ENCODE measurements around the gene SMCO1.
"Not testable (repeated sequence)": the region's sequence is repeated elsewhere in the genome, so short reads cannot be mapped to it uniquely, and the experiment has no call there.

SMCO1 gene, protein sequence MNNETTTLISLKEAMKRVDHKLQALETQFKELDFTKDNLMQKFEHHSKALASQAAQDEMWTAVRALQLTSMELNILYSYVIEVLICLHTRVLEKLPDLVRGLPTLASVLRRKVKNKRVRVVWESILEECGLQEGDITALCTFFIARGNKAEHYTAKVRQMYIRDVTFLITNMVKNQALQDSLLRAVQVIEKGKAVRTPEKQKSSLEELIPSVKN

GRCh38 chr3:196514913-196515621, at the start of gene SMCO1:
Gene SMCO1, minus strand, starts transcription at chr3:196515346. Its CDS starts 137 bp downstream, at chr3:196515209.
- no peak for DNase-seq (ENCODE audit: low spot score)

DNA sequence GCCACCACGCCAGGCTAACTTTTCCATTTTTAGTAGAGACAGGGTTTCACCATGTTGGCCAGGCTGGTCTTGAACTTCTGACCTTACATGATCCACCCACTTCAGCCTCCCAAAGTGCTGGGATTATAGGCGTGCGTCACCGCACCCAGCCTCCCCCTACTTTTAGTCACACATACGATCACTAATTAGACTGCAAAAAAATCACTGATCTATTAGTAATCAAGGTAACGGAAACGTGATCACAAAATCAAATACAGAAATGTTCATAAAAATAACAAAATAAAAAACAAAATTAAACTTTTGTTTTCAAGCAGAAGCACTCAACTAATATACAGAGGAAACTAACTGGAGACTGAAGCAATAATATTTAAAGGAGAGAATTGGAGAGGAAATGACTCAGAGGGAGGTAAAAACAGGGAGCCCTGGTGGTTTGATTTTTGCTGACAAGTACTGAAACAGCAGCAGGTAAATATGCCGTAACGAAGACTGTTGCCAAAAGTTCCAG, 48.6 kb upstream of the SMCO1 start:
- DNase-seq (ENCODE audit: low spot score), result peak; percentile 56

DNA sequence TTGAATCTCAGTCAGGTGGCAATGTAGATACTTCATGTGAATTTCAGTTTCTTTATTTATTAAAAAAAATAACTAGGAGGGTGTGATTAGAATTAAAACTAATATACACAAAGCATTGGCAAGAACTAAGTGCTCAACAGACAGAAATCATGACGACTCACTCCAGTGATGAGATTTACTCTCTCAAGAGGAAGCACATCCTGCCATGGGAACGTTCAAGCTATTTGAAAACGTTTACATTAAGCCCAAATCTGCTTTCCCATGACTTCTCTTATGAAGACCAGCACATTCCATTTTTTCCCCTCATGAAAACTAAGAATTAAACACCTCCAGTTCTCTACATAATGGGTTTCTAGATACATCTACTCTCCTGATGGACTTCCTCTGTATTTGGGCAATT, 44.7 kb upstream of the SMCO1 start:
- peak; percentile 17 for DNase-seq (ENCODE audit: low spot score)

DNA sequence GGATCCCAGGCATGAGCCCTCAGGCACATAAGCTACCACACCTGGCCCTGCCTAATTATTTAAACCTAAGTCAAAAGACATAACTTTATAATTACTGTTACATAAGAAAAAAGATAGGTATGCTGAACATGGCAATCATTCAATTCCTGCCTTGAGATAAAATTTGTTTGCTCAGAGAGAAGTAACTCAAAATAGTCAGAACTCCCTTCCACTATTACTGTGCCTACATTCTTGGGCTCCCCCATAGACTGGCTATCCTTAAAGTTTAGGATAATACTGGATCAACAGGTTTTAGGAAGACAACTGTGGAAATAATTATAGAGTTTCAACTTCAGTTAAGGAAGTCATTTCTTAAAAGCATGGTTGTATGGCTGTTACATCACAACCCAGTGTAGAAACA, 43.3 kb upstream of the SMCO1 start:
- DNase-seq (ENCODE audit: low spot score), result no peak

DNA sequence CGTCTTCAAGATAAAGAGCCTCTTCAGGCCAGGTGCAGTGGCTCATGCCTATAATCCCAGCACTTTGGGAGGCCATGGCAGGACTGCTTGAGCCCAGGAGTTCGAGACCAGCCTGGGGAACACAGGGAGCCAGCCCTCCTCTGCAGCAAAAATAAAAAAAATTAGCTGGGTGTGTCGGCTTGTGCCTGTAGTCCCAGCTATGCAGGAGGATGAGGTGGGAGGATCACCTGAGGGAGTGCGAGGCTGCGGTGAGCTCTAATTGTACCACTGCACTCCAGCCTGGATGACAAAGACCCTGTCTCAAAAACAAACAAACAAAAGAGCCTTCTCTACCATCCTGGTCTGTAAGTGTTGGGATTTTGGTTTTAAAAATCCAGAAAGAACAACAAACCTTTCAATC, 42.1 kb upstream of the SMCO1 start:
- no peak for DNase-seq (ENCODE audit: low spot score)

DNA sequence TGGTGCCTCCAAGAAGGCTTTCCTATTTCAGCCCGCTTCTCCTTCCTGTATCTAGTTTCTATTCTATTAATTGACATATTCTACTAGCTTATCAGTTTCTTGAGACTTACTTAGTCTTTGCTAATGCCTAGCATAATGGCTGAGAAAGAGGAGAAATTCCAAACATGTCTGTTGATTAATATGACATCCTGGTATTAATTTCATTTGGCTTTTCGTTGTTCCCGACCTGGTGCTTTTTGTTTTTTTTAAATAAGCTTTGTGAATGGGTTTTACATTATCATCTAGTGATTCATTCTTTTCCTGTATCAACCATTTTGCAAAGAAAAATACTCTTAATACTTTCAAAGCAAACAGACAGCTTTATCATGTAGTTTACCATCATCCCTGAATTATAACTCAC, 40.1 kb upstream of the SMCO1 start:
- DNase-seq (ENCODE audit: low spot score), result no peak

GRCh38 chr3:196554205-196554604, 39.1 kb upstream of the SMCO1 start:
- DNase-seq (ENCODE audit: low spot score), result no peak

DNA sequence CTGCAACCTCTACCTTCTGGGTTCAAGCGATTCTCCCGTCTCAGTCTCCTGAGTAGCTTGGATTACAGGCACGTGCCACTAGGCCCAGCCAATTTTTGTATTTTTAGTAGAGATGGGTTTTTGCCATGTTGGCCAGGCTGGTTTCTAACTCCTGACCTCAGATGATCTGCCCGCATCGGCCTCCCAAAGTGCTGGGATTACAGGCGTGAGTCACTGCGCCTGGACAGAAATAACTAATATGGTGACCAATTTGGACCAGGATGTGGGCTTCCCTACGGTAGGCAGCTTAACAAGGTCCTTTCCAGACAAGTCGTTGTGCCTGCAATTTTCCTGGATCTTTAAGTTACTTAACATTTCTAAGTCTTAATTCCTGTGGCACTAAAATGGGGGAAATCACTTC, 38.4 kb upstream of the SMCO1 start:
- no peak for DNase-seq (ENCODE audit: low spot score)

GRCh38 chr3:196552253-196552652, 37.1 kb upstream of the SMCO1 start:
- no peak for DNase-seq (ENCODE audit: low spot score)

DNA sequence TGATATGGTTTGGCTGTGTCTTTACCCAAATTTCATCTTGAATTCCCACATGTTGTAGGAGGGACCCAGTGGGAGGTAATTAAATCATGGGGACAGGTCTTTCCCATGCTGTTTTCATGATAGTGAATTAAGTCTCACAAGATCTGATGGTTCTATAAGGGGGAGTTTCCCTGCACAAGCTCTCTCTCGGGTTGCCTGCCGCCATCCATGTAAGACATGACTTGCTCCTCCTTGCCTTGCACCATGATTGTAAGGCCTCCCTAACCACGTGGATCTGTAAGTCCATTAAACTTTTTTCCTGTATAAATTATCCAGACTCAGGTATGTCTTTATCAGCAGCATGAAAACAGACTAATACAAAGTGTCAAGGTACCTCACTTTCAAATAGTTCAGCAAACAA, 35.0 kb upstream of the SMCO1 start:
- DNase-seq (ENCODE audit: low spot score), result not testable (repeated sequence)

DNA sequence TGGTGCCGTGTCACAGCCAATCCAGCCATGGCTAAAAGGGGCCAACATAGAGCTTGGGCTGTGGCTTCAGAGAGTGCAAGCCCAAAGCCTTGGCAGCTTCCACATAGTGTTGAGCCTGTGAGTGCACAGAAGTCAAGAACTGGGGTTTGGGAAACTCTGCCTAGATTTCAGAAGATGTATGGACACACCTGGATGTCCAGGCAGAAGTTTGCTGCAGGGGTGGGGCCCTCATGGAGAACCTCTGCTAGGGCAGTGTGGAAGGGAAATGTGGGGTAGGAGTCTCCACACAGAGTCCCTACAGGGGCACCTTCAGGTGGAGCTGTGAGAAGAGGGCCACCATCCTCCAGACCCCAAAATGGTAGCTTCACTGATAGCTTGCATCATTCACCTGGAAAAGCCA, 34.2 kb upstream of the SMCO1 start:
- DNase-seq (ENCODE audit: low spot score), result not testable (repeated sequence)

DNA sequence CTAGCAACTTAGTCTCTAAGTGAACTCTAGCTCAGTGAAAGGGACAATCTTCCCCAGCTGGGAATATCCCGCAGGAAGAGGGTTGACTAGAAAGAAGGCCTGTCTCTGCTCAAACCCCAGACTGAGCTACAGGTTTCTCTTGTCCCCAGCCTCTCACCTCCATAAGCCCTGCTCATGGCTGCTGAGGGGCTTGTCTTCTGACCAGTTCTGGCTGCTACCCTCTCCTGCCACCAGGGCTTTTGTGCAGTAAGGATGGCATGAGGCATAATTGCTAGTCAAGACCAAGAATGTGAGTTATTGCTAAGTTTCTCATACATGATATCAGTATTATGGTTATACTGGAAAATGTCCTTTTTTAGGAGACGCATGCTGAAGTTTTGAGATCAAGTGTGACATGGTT, 31.9 kb upstream of the SMCO1 start:
- DNase-seq (ENCODE audit: low spot score), result no peak

- no peak for DNase-seq (ENCODE audit: low spot score)
These were observed 31.4 kb upstream of the SMCO1 start for GRCh38 chr3:196546537-196546936.

- DNase-seq (ENCODE audit: low spot score), result no peak
These were observed 29.4 kb upstream of the SMCO1 start for GRCh38 chr3:196544491-196544992.

- no peak for DNase-seq (ENCODE audit: low spot score)
These were observed 26.7 kb upstream of the SMCO1 start for GRCh38 chr3:196541684-196542445.

DNA sequence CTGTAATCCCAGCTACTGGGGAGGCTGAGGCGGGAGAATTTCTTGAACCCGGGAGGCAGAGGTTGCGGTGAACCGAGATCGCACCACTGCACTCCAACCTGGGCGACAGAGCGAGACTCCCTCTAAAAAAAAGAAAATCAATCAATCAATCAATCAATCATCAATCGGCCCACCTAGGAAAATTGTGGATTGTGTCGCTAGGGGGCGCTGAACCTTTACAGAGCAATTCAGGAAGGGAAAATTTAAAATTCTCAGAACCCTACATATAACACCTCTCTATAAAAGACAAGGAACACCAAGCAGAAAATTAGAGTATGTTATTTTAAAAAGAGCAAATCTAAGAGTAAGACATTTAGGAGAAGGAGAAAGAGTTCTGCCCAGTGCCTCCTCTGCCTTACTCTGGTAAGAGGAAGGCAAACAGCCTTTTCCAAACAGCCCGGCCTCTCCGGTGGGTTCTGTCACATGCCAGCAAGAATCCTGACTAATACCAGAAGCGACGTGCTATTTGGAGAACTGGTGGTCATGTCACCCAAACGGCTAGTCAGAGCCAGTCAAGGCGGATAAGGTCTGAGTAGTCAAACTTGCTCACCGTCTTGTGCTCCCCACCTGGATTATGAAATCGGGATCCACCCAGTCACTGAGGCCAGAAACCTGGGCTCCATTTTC, 22.3 kb upstream of the SMCO1 start:
- DNase-seq (ENCODE audit: low spot score), result no peak

GRCh38 chr3:196533260-196533681, 18.1 kb upstream of the SMCO1 start:
- DNase-seq (ENCODE audit: low spot score), result no peak

DNA sequence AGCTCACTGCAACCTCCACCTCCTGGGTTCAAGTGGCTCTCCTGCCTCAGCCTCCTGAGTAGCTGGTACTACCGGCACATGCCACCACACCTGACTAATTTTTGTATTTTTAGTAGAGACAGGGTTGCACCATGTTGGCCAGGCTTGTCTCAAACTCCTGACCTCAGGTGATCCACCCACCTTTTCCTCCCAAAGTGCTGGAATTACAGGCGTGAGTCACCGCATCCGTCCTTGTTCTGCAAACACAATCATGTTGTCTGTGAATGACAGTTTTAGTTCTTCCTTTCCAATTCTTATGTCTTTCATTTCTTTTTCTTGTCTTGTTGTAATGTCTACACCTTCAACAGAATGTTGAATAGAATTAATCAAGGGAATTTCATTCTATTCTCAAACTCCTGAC, 16.3 kb upstream of the SMCO1 start:
- DNase-seq (ENCODE audit: low spot score), result no peak

DNA sequence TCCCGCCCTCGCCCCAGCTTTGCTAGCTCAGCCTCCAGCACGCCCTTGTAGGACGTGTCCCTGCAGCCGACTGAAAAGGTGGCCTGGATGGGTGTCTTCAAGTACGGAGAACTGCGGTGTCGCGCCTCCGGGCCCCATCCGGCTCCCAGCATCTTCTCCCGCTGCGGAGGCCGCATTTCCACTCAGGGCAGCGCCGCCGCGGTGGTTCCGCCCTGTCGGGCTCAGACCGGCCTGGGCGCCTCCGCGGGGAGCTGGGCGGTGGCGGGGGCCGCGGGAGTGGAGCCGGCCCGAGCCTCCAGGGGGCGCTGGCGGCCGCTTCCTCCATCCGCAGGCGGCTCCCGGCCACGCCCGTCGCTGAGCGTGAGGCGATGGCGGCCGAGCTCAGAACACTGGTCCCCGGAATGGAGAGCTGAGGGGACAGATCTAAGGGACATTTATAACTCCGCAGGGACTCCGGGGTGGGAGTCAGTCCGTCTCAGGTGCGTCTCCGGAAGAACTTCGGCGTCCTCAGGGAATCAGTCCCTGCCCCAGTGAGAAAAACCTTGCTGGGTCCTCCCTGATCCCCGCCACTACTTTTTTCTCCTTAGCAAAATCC, 13.6 kb upstream of the SMCO1 start:
- DNase-seq (ENCODE audit: low spot score), result peak; percentile 73

DNA sequence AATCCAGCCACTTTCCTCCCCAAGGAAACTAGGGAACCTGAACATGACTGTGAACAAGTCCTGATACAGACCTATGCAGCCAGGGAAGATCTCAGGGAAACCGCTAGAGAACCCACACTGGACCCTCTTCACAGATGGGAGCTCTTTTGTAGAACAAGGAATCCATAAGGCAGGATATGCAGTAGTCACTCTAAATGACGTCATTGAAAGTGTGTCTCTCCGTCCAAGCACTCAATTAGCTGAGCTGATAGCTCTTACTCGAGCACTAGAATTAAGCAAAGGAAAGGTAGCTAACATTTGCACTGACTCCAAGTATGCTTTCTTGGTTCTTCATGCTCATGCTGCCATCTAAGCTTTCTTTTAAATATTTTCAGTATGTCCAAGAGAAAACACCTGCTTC, 10.0 kb upstream of the SMCO1 start:
- no peak for DNase-seq (ENCODE audit: low spot score)

DNA sequence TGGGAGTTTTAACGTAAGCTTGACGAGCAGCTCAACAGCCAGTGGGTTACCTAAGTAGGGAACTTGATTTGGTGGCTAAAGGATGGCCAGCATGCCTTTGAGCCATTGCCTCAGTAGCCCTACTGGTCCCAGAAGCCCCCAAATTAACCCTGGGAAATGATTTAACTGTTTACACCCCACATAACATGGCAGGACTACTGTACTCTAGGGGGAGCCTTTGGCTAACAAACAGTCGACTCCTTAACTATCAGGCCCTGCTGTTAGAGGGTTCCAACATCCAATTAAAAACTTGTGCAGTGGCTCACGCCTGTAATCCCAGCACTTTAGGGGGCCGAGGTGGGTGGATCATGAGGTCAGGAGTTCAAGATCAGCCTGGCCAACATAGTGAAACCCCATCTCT, 9.4 kb upstream of the SMCO1 start:
- DNase-seq (ENCODE audit: low spot score), result no peak

DNA sequence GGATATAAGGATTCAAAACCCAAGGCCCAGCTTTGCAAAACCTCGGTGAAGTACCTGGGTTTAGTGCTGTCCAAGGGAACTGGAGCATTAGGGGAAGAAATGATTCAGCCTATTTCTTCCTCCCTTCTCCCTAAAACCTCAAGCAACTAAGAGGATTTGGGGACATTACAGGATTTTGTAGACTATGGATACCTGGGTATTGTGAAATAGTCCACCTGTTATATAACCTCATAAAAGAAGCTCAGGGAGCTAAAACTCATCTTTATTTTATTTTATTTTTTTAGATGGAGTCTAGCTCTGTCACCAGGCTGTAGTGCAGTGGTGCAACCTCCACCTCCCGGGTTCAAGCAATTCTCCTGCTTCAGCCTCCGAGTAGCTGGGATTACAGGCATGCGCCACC, 8.7 kb upstream of the SMCO1 start:
- no peak for DNase-seq (ENCODE audit: low spot score)

All from kidney tubule cell (primary cell).